ENCODE data around the gene AKR1B1. TPM values are rescaled to one million over a fixed set of nuclear protein-coding genes. Genes with fewer than 3 reads are reported as not detected.
A peak's percentile ranks its signal among the peaks of the same experiment; 100 is the strongest.

AKR1B1 gene
- total RNA-seq, 2 experiments from 2014 or later: 89.5 to 89.9 TPM

GRCh38 chr7:134435161-134435920, 23.6 kb downstream of the AKR1B1 start:
- H3K27me3 Mint-ChIP-seq: peaks cover 4% of the 10 kb centered on the region
- peaks cover 3% of the 10 kb centered on the region for H3K9me3 Mint-ChIP-seq
- no peak overlapping the region for H3K4me3 Mint-ChIP-seq
- ChIA-PET CTCF (interaction anchor here (1.7 kb wide), 1 partner anchor 23 kb away, joined by 8 read pairs; the partner anchor contains the start of gene AKR1B1), POLR2A (no interaction called here)
- peaks cover 10% of the 10 kb centered on the region for H3K36me3 Mint-ChIP-seq (ENCODE audit: low read depth)
- H3K27ac Mint-ChIP-seq: no peak overlapping the region
- no peak for DNase-seq
- H3K4me1 Mint-ChIP-seq: peaks cover 17% of the 10 kb centered on the region

GRCh38 chr7:134434701-134435100, 24.2 kb downstream of the AKR1B1 start:
- peaks cover 6% of the 10 kb centered on the region for H3K27me3 Mint-ChIP-seq
- DNase-seq: no peak
- ChIA-PET POLR2A (no interaction called here), CTCF (interaction anchor here (1.7 kb wide), 1 partner anchor 24 kb away, joined by 8 read pairs; the partner anchor contains the start of gene AKR1B1)
- H3K4me1 Mint-ChIP-seq: peaks cover 17% of the 10 kb centered on the region
- no peak overlapping the region for H3K27ac Mint-ChIP-seq
- H3K9me3 Mint-ChIP-seq: peaks cover 3% of the 10 kb centered on the region
- H3K4me3 Mint-ChIP-seq: no peak overlapping the region
- peaks cover 3% of the 10 kb centered on the region for H3K36me3 Mint-ChIP-seq (ENCODE audit: low read depth)

GRCh38 chr7:134433430-134433829, 25.5 kb downstream of the AKR1B1 start:
- Mint-ChIP-seq H3K27ac (no peak overlapping the region), H3K4me1 (peaks cover 17% of the 10 kb centered on the region), H3K36me3 (ENCODE audit: low read depth) (no peaks in the 10 kb centered on the region), H3K9me3 (no peaks in the 10 kb centered on the region), H3K27me3 (peaks cover 7% of the 10 kb centered on the region), H3K4me3 (no peak overlapping the region)
- DNase-seq: no peak
- POLR2A ChIA-PET: interaction anchor here (1.2 to 1.9 kb wide), 3 partner anchors 24 to 212 kb away, joined by 5 to 9 read pairs (median 8); partner anchors contain the start of gene BPGM
- CTCF ChIA-PET: interaction anchor here (0.9 to 2.5 kb wide), 19 partner anchors 10 to 520 kb away, joined by 3 to 56 read pairs (median 6); partner anchors contain the start of genes AKR1B1, AKR1B15 and SLC35B4

GRCh38 chr7:134432296-134433152, 26.4 kb downstream of the AKR1B1 start:
- H3K27ac Mint-ChIP-seq: peak overlapping the region; percentile 82
- H3K9me3 Mint-ChIP-seq: no peaks in the 10 kb centered on the region
- POLR2A ChIA-PET: interaction anchor here (0.8 to 1.9 kb wide), 5 partner anchors 25 to 213 kb away, joined by 3 to 9 read pairs (median 6); partner anchors contain the start of genes AKR1B1, BPGM and SLC35B4
- DNase-seq: peak; percentile 78
- H3K27me3 Mint-ChIP-seq: peaks cover 7% of the 10 kb centered on the region
- H3K4me1 Mint-ChIP-seq: peaks cover 17% of the 10 kb centered on the region
- peak overlapping the region; percentile 68 for H3K4me3 Mint-ChIP-seq
- H3K36me3 Mint-ChIP-seq (ENCODE audit: low read depth): no peaks in the 10 kb centered on the region
- CTCF ChIA-PET: interaction anchor here (0.6 to 2.5 kb wide), 32 partner anchors 8 to 552 kb away, joined by 3 to 56 read pairs (median 4); partner anchors contain the start of genes AKR1B1, AKR1B15, BPGM and SLC35B4

GRCh38 chr7:134431815-134432214, 27.1 kb downstream of the AKR1B1 start:
- no peaks in the 10 kb centered on the region for H3K36me3 Mint-ChIP-seq (ENCODE audit: low read depth)
- ChIA-PET CTCF (interaction anchor here (0.6 to 2.5 kb wide), 28 partner anchors 9 to 553 kb away, joined by 3 to 56 read pairs (median 4); partner anchors contain the start of genes AKR1B1, AKR1B15, BPGM and SLC35B4), POLR2A (interaction anchor here (0.8 to 1.9 kb wide), 3 partner anchors 26 to 214 kb away, joined by 3 to 9 read pairs (median 5); partner anchors contain the start of genes AKR1B1 and BPGM)
- no peak overlapping the region for H3K27ac Mint-ChIP-seq
- peaks cover 7% of the 10 kb centered on the region for H3K27me3 Mint-ChIP-seq
- DNase-seq: no peak
- H3K4me1 Mint-ChIP-seq: peaks cover 17% of the 10 kb centered on the region
- peak overlapping the region; percentile 3 for H3K4me3 Mint-ChIP-seq
- no peaks in the 10 kb centered on the region for H3K9me3 Mint-ChIP-seq

GRCh38 chr7:134429481-134429880, 29.4 kb downstream of the AKR1B1 start:
- H3K27me3 Mint-ChIP-seq: peaks cover 4% of the 10 kb centered on the region
- CTCF ChIA-PET: interaction anchor here (1.2 kb wide), 1 partner anchor 72 kb away, joined by 5 read pairs; no protein-coding TSS in a partner anchor
- H3K27ac Mint-ChIP-seq: no peak overlapping the region
- no peak overlapping the region for H3K4me3 Mint-ChIP-seq
- H3K9me3 Mint-ChIP-seq: no peaks in the 10 kb centered on the region
- peaks cover 17% of the 10 kb centered on the region for H3K4me1 Mint-ChIP-seq
- POLR2A ChIA-PET: interaction anchor here (0.9 kb wide), 1 partner anchor 30 kb away, joined by 3 read pairs; the partner anchor contains the start of gene AKR1B1
- H3K36me3 Mint-ChIP-seq (ENCODE audit: low read depth): no peaks in the 10 kb centered on the region
- DNase-seq: no peak

- H3K4me3 Mint-ChIP-seq: no peak overlapping the region
- no peak for DNase-seq
- H3K36me3 Mint-ChIP-seq (ENCODE audit: low read depth): no peaks in the 10 kb centered on the region
- POLR2A ChIA-PET: no interaction called here
- H3K27me3 Mint-ChIP-seq: peaks cover 4% of the 10 kb centered on the region
- H3K27ac Mint-ChIP-seq: no peak overlapping the region
- H3K9me3 Mint-ChIP-seq: no peaks in the 10 kb centered on the region
- CTCF ChIA-PET: no interaction called here
- H3K4me1 Mint-ChIP-seq: peaks cover 17% of the 10 kb centered on the region
Observed at GRCh38 chr7:134428942-134429341, 30.0 kb downstream of the AKR1B1 start.

GRCh38 chr7:134427896-134428295, 31.0 kb downstream of the AKR1B1 start:
- Mint-ChIP-seq H3K4me3 (no peak overlapping the region), H3K27ac (no peak overlapping the region), H3K36me3 (ENCODE audit: low read depth) (no peaks in the 10 kb centered on the region), H3K27me3 (peaks cover 4% of the 10 kb centered on the region), H3K9me3 (no peaks in the 10 kb centered on the region), H3K4me1 (peaks cover 12% of the 10 kb centered on the region)
- CTCF ChIA-PET: no interaction called here
- POLR2A ChIA-PET: no interaction called here
- DNase-seq: no peak

- H3K4me3 Mint-ChIP-seq: no peak overlapping the region
- H3K4me1 Mint-ChIP-seq: no peaks in the 10 kb centered on the region
- no peak for DNase-seq
- ChIA-PET POLR2A (no interaction called here), CTCF (no interaction called here)
- H3K27ac Mint-ChIP-seq: no peak overlapping the region
- no peaks in the 10 kb centered on the region for H3K36me3 Mint-ChIP-seq (ENCODE audit: low read depth)
- H3K9me3 Mint-ChIP-seq: no peaks in the 10 kb centered on the region
- H3K27me3 Mint-ChIP-seq: peaks cover 4% of the 10 kb centered on the region
Observed at GRCh38 chr7:134425777-134426176, 33.1 kb downstream of the AKR1B1 start.

GRCh38 chr7:134422638-134423037, 36.3 kb downstream of the AKR1B1 start:
- POLR2A ChIA-PET: no interaction called here
- H3K27ac Mint-ChIP-seq: no peak overlapping the region
- no peaks in the 10 kb centered on the region for H3K9me3 Mint-ChIP-seq
- DNase-seq: no peak
- H3K4me1 Mint-ChIP-seq: no peaks in the 10 kb centered on the region
- peaks cover 7% of the 10 kb centered on the region for H3K27me3 Mint-ChIP-seq
- H3K4me3 Mint-ChIP-seq: no peak overlapping the region
- CTCF ChIA-PET: interaction anchor here (1.2 kb wide), 1 partner anchor 10 kb away, joined by 3 read pairs; no protein-coding TSS in a partner anchor
- no peaks in the 10 kb centered on the region for H3K36me3 Mint-ChIP-seq (ENCODE audit: low read depth)

- ChIA-PET POLR2A (no interaction called here), CTCF (interaction anchor here (1.2 kb wide), 1 partner anchor 10 kb away, joined by 3 read pairs; no protein-coding TSS in a partner anchor)
Observed at GRCh38 chr7:134422008-134422407, 36.9 kb downstream of the AKR1B1 start.

GRCh38 chr7:134420424-134421125, 38.3 kb downstream of the AKR1B1 start:
- H3K27ac Mint-ChIP-seq: no peak overlapping the region
- no peak overlapping the region for H3K4me3 Mint-ChIP-seq
- no peak for DNase-seq
- POLR2A ChIA-PET: no interaction called here
- H3K27me3 Mint-ChIP-seq: peaks cover 7% of the 10 kb centered on the region
- no peaks in the 10 kb centered on the region for H3K36me3 Mint-ChIP-seq (ENCODE audit: low read depth)
- H3K4me1 Mint-ChIP-seq: no peaks in the 10 kb centered on the region
- no peaks in the 10 kb centered on the region for H3K9me3 Mint-ChIP-seq
- CTCF ChIA-PET: no interaction called here

More at GRCh38 chr7:134422008-134422407, 36.9 kb downstream of the AKR1B1 start:
- Mint-ChIP-seq H3K9me3 (no peaks in the 10 kb centered on the region), H3K27me3 (peaks cover 7% of the 10 kb centered on the region), H3K4me1 (no peaks in the 10 kb centered on the region), H3K4me3 (no peak overlapping the region), H3K36me3 (ENCODE audit: low read depth) (no peaks in the 10 kb centered on the region), H3K27ac (no peak overlapping the region)
- no peak for DNase-seq

Data from activated CD4-positive, alpha-beta memory T cell treated with anti-CD3 and anti-CD28 coated beads, Interleukin-2, amount 10 ng/mL, durations not matched to agents 7 days and 5 days (primary cell).